H1 (cell line): ENCODE data around the gene PDCD10. TPM values are rescaled to one million over a fixed set of nuclear protein-coding genes. Genes with fewer than 3 reads are reported as not detected.

Source experiments
- CTCF ChIA-PET: fragments of 300-600 bp; sonication (Branson Sonifier 250); formaldehyde crosslinking; loops from one replicate; lab custom pipeline; 2021; ENCODE audit not compliant: partially characterized antibody; lab: Charles Lee
- POLR2A ChIA-PET: fragments of 300-600 bp; sonication (Branson Sonifier 250); formaldehyde crosslinking; loops from one replicate; lab custom pipeline; 2021; ENCODE audit warnings: inconsistent platforms; ENCODE audit not compliant: partially characterized antibody; lab: Charles Lee
- DNase-seq, 2 experiments: peaks; one replicate each; pipeline versions ENCODE4 v3.0.0 to v3.0.0-alpha.2; 2010 to 2022; ENCODE audit warnings: low spot score in 2 of 2, low read depth in 1 of 2, mixed read lengths in 1 of 2
- FAIRE-seq: peaks from 2 replicates; lab custom pipeline; 2011; peaks lifted over from hg19 to GRCh38; lab: Jason Lieb, UNC
- H2AFZ ChIP-seq: 2 replicates; pipeline ENCODE4 v1.8.1; 2012; ENCODE audit warnings: low read length, inconsistent platforms
- H2AK5ac ChIP-seq: 2 replicates; pipeline ENCODE4 v1.6.1; 2013; ENCODE audit warnings: low read depth, low read length
- H2BK120ac ChIP-seq: replicated peaks from 2 replicates; pipeline ENCODE3; 2013; ENCODE audit warnings: low read depth, low read length, inconsistent platforms
- H2BK12ac ChIP-seq: 2 replicates; pipeline ENCODE4 v1.6.1; 2013; ENCODE audit warnings: low read depth, low read length
- H2BK15ac ChIP-seq: 2 replicates; pipeline ENCODE4 v1.6.1; 2013; ENCODE audit warnings: low read length
- H2BK20ac ChIP-seq: 2 replicates; pipeline ENCODE4 v1.6.1; 2013; ENCODE audit warnings: low read length
- H2BK5ac ChIP-seq: 2 replicates; pipeline ENCODE4 v1.6.1; 2013; ENCODE audit warnings: low read depth, low read length
- H3K14ac ChIP-seq: 2 replicates; pipeline ENCODE4 v1.6.1; 2013; ENCODE audit warnings: inconsistent platforms; ENCODE audit not compliant: insufficient read length
- H3K18ac ChIP-seq: 2 replicates; pipeline ENCODE4 v1.6.1; 2013; ENCODE audit warnings: low read length; ENCODE audit errors: extremely low read depth
- H3K23ac ChIP-seq: 2 replicates; pipeline ENCODE4 v1.6.1; 2013; ENCODE audit warnings: inconsistent platforms; ENCODE audit not compliant: insufficient read length
- H3K23me2 ChIP-seq: 2 replicates; pipeline ENCODE4 v1.6.1; 2013; ENCODE audit warnings: low read depth, low read length
- H3K27ac ChIP-seq: 2 replicates; pipeline ENCODE4 v1.6.1; 2011; ENCODE audit warnings: low read depth, low read length, inconsistent platforms
- H3K27me3 ChIP-seq, 4 experiments: replicated peaks in 1 of 4; 1 replicate in 1 of 4; 2 replicates in 3 of 4; pipeline versions ENCODE4 v1.6.1 to v1.8.1; 2011 to 2013; ENCODE audit warnings: low read length in 3 of 4, mild to moderate bottlenecking in 3 of 4, inconsistent platforms in 2 of 4, mixed read lengths in 2 of 4, moderate library complexity in 1 of 4; ENCODE audit not compliant: control insufficient read depth in 3 of 4, insufficient read depth in 3 of 4; ENCODE audit errors: extremely low read depth in 1 of 4
- H3K36me3 ChIP-seq, 4 experiments: 2 replicates each; pipeline versions ENCODE4 v1.6.1 to v1.8.1; 2011 to 2013; ENCODE audit warnings: mild to moderate bottlenecking in 4 of 4, low read length in 3 of 4, moderate library complexity in 2 of 4, control low read depth in 1 of 4, inconsistent platforms in 1 of 4; ENCODE audit not compliant: insufficient read depth in 4 of 4, control insufficient read depth in 2 of 4
- H3K4ac ChIP-seq: replicated peaks from 2 replicates; pipeline ENCODE3; 2013; ENCODE audit warnings: low read length, low read depth, mixed read lengths, inconsistent platforms; ENCODE audit not compliant: insufficient read length
- H3K4me1 ChIP-seq, 4 experiments: replicated peaks in 1 of 4; 1 replicate in 1 of 4; 2 replicates in 3 of 4; pipeline versions ENCODE4 v1.6.1 to v1.8.1; 2011 to 2013; ENCODE audit warnings: low read length in 3 of 4, inconsistent platforms in 2 of 4, mixed read lengths in 1 of 4; ENCODE audit not compliant: insufficient read depth in 4 of 4, control insufficient read depth in 3 of 4
- H3K4me2 ChIP-seq, 2 experiments: 2 replicates each; pipeline versions ENCODE4 v1.6.1 to v1.8.1; 2011 to 2013; ENCODE audit warnings: low read depth in 2 of 2, low read length in 2 of 2, control low read depth in 1 of 2, inconsistent platforms in 1 of 2, mild to moderate bottlenecking in 1 of 2; ENCODE audit not compliant: insufficient read depth in 1 of 2
- H3K4me3 ChIP-seq, 4 experiments: fragments of 200-600, 300-600 bp in 1 of 4; sonication (generic), shearing (Covaris generic), sonication (Bioruptor Twin) in 1 of 4; 2 replicates each; pipeline versions ENCODE4 v1.5.1 to v1.8.1; 2011 to 2016; ENCODE audit warnings: low read length in 4 of 4, low read depth in 3 of 4, control low read depth in 2 of 4, inconsistent platforms in 2 of 4, mild to moderate bottlenecking in 2 of 4, mixed read lengths in 1 of 4, moderate library complexity in 1 of 4; ENCODE audit not compliant: insufficient read depth in 2 of 4; ENCODE audit errors: extremely low read depth in 1 of 4
- H3K56ac ChIP-seq: replicated peaks from 2 replicates; pipeline ENCODE3; 2013; ENCODE audit warnings: low read depth, mild to moderate bottlenecking, mixed read lengths, low read length, inconsistent platforms; ENCODE audit not compliant: insufficient read length
- H3K79me1 ChIP-seq: 2 replicates; pipeline ENCODE4 v1.6.1; 2013; ENCODE audit warnings: low read depth, low read length, control low read depth
- H3K79me2 ChIP-seq, 2 experiments: 2 replicates each; pipeline versions ENCODE4 v1.6.1 to v1.8.1; 2012 to 2013; ENCODE audit warnings: low read length in 2 of 2, mild to moderate bottlenecking in 2 of 2, inconsistent platforms in 1 of 2; ENCODE audit not compliant: insufficient read depth in 2 of 2, control insufficient read depth in 1 of 2
- H3K9ac ChIP-seq, 4 experiments: replicated peaks in 1 of 4; 1 replicate in 1 of 4; 2 replicates in 3 of 4; pipeline versions ENCODE4 v1.6.1 to v1.8.1; 2011 to 2013; ENCODE audit warnings: low read depth in 3 of 4, low read length in 3 of 4, control low read depth in 2 of 4, mild to moderate bottlenecking in 2 of 4, moderate library complexity in 2 of 4, inconsistent platforms in 1 of 4; ENCODE audit errors: extremely low read depth in 1 of 4
- H3K9me3 ChIP-seq, 2 experiments: 2 replicates each; pipeline versions ENCODE4 v1.6.1 to v1.8.1; 2012 to 2013; ENCODE audit warnings: mild to moderate bottlenecking in 2 of 2, moderate library complexity in 2 of 2, control low read depth in 1 of 2, inconsistent platforms in 1 of 2, low read depth in 1 of 2, low read length in 1 of 2, mixed read lengths in 1 of 2; ENCODE audit not compliant: insufficient read depth in 2 of 2
- H4K20me1 ChIP-seq, 2 experiments: replicated peaks in 1 of 2; 2 replicates each; pipeline versions ENCODE3 to v1.8.1; 2011 to 2013; ENCODE audit warnings: inconsistent platforms in 2 of 2, low read length in 2 of 2, mild to moderate bottlenecking in 1 of 2; ENCODE audit not compliant: insufficient read depth in 2 of 2, control insufficient read depth in 1 of 2
- H4K5ac ChIP-seq: 2 replicates; pipeline ENCODE4 v1.6.1; 2013; ENCODE audit warnings: low read length, low read depth, mixed read lengths, inconsistent platforms; ENCODE audit not compliant: insufficient read length
- H4K8ac ChIP-seq: 2 replicates; pipeline ENCODE4 v1.8.0; 2013; ENCODE audit warnings: mild to moderate bottlenecking, moderate library complexity, low read length, inconsistent platforms; ENCODE audit not compliant: insufficient read depth; ENCODE audit errors: extremely low read depth
- H4K91ac ChIP-seq: replicated peaks from 2 replicates; pipeline ENCODE3; 2013; ENCODE audit warnings: low read length, mixed read lengths, inconsistent platforms; ENCODE audit not compliant: insufficient read length
- ATF2 ChIP-seq: IDR thresholded peaks from 2 replicates; pipeline ENCODE4 v1.6.1; 2012; ENCODE audit warnings: low read length, inconsistent platforms
- CBX8 ChIP-seq: fragments of 300-800, 300-1000 bp; sonication (generic); IDR thresholded peaks from 2 replicates; pipeline ENCODE4 v1.7.1; 2016; ENCODE audit warnings: low read depth, low read length, borderline replicate concordance
- CEBPB ChIP-seq: IDR thresholded peaks from 2 replicates; pipeline ENCODE4 v1.6.1; 2012; ENCODE audit warnings: low read depth, low read length
- EP300 ChIP-seq, 2 experiments: IDR thresholded peaks; 1 replicate in 1 of 2; 2 replicates in 1 of 2; pipeline ENCODE4 v1.6.1; 2011 to 2012; ENCODE audit warnings: low read depth in 2 of 2, low read length in 2 of 2, mild to moderate bottlenecking in 2 of 2, borderline replicate concordance in 1 of 2, inconsistent platforms in 1 of 2, moderate library complexity in 1 of 2
- GTF2F1 ChIP-seq: IDR thresholded peaks from 2 replicates; pipeline ENCODE4 v1.6.1; 2012; ENCODE audit warnings: low read depth, low read length, improper control_type of control experiment, borderline replicate concordance
- JUND ChIP-seq: IDR thresholded peaks from 2 replicates; pipeline ENCODE4 v1.6.1; 2011; ENCODE audit warnings: mild to moderate bottlenecking, improper control_type of control experiment, low read length
- MAX ChIP-seq: IDR thresholded peaks from 2 replicates; pipeline ENCODE4 v1.6.1; 2012; ENCODE audit warnings: inconsistent platforms
- RNF2 ChIP-seq: fragments of 200-900, 300-1000 bp; sonication (generic); IDR thresholded peaks from 2 replicates; pipeline ENCODE4 v1.7.1; 2016; ENCODE audit warnings: borderline replicate concordance, low read depth, mild to moderate bottlenecking, antibody characterized with exemption, low read length; ENCODE audit not compliant: poor library complexity, severe bottlenecking; ENCODE audit errors: missing control alignments
- SIN3A ChIP-seq, 2 experiments: IDR thresholded peaks in 1 of 2; conservative IDR thresholded peaks in 1 of 2; 2 replicates each; pipeline ENCODE4 v1.6.1; 2011 to 2012; ENCODE audit warnings: low read length in 2 of 2, improper control_type of control experiment in 1 of 2, low read depth in 1 of 2, mild to moderate bottlenecking in 1 of 2
- SUZ12 ChIP-seq: fragments of 200-600 bp; sonication (generic); IDR thresholded peaks from 2 replicates; pipeline ENCODE4 v1.6.1; 2012; ENCODE audit warnings: mild to moderate bottlenecking, inconsistent platforms, low read length, moderate library complexity, mixed read lengths
- WGBS, 2 experiments: shearing (Covaris generic) in 1 of 2; methylation state at CpG; one replicate each; pipeline versions ENCODE4 v1.1.6 to v1.1.7; 2013 to 2015; ENCODE audit warnings: low lambda C conversion rate in 2 of 2, mixed read lengths in 2 of 2, inconsistent platforms in 1 of 2, low coverage in 1 of 2, missing lambda C conversion rate in 1 of 2; ENCODE audit not compliant: insufficient replicate concordance in 2 of 2, insufficient coverage in 1 of 2, insufficient read length in 1 of 2; ENCODE audit errors: extremely low coverage in 1 of 2, missing lambda C conversion rate in 1 of 2; 5-methylcytosine and 5-hydroxymethylcytosine counted together
- polyA plus RNA-seq, 7 experiments: library from polyadenylated mRNA; depleted of rRNA in 3 of 7; stranded (reverse) in 5 of 7; unstranded in 2 of 7; fragments of >200 nt in 5 of 7; fragments of 200-250 nt in 2 of 7; gene quantifications; 1 replicate in 5 of 7; 2 replicates in 1 of 7; 4 replicates in 1 of 7; pipeline versions ENCODE4 v1.2.1 to v1.2.3, GENCODE V29; 2011 to 2013; ENCODE audit warnings: missing spikeins in 2 of 7, mixed read lengths in 2 of 7
- total RNA-seq: library from RNA; stranded (reverse); fragmentation: NEBNext Ultra II Directional; extraction: Animal tissue kit (Norgen Biotek cat#: 25700); gene quantifications from 2 replicates; pipeline ENCODE4 v1.2.1, GENCODE V29; 2021

Gene PDCD10
- total and polyA plus RNA-seq, 2 of the 8 experiments (the other 6 are each of a cell fraction or from before 2014, with no cell fraction given): 52.0 to 76.6 TPM

GRCh38 chr3:167653760-167654159, 80.9 kb downstream of the PDCD10 start, which contains the start of gene WDR49:
Gene WDR49 (minus strand): TSS chr3:167653942. CDS start chr3:167653425, 517 bp downstream.
- peaks cover 3 to 15% (median 10%) of the 10 kb centered on the region in 4 experiments; a peak in 5 of 7 replicates for H3K4me1 ChIP-seq
- H2BK12ac ChIP-seq: peak within 1 kb of the TSS; percentile 84; the same call in 1 of the 2 replicates
- peak within 1 kb of the TSS; percentile 95 for H3K27ac ChIP-seq
- H2AFZ ChIP-seq: peak within 1 kb of the TSS; percentile 54; the same call in 1 of the 2 replicates
- no peaks in the 10 kb centered on the region for H3K79me2 ChIP-seq
- no peaks in the 10 kb centered on the region for H3K36me3 ChIP-seq
- H4K8ac ChIP-seq: no peak within 1 kb of the TSS; the same call in 1 of the 2 replicates
- H3K79me1 ChIP-seq: no peaks in the 10 kb centered on the region; the same call in 1 of the 2 replicates
- peak within 1 kb of the TSS; percentile 26; the same call in 1 of the 2 replicates for H2AK5ac ChIP-seq
- H3K56ac ChIP-seq: no peak within 1 kb of the TSS
- no peaks in the 10 kb centered on the region for H3K23me2 ChIP-seq
- H3K18ac ChIP-seq: no peak within 1 kb of the TSS
- no peak within 1 kb of the TSS for H3K14ac ChIP-seq
- H2BK120ac ChIP-seq: peak within 1 kb of the TSS; percentile 4
- peak; percentile 99 for FAIRE-seq
- POLR2A ChIA-PET: interaction anchor here (0.8 to 3.6 kb wide), 5 partner anchors 11 to 253 kb away, joined by 3 to 12 read pairs (median 3); no protein-coding TSS in a partner anchor
- peak within 1 kb of the TSS; percentile 4 to 45; a peak in 2 of 4 replicates for H3K4me2 ChIP-seq
- H4K5ac ChIP-seq: peak within 1 kb of the TSS; percentile 68
- H3K27me3 ChIP-seq: no peaks in the 10 kb centered on the region
- H3K9me3 ChIP-seq: peaks cover 0 to 4% of the 10 kb centered on the region in 2 experiments; a peak in 1 of 4 replicates
- H2BK20ac ChIP-seq: peak within 1 kb of the TSS; percentile 51
- 56% methylated on average over 1 of the region's 1 CpG; no CpG with 5 or more reads in 1 of the 2 experiments for WGBS, 2 experiments
- CTCF ChIA-PET: no interaction called here
- H4K20me1 ChIP-seq: no peaks in the 10 kb centered on the region
- H3K4me3 ChIP-seq: peak within 1 kb of the TSS in 1 of 4 experiments; percentile 29; a peak in 1 of 8 replicates
- H4K91ac ChIP-seq: peak within 1 kb of the TSS; percentile 46
- H3K9ac ChIP-seq: peak within 1 kb of the TSS in 3 of 4 experiments; percentile 0 to 56 (median 35); a peak in 4 of 7 replicates
- peak in 1 of 2 experiments; percentile 57 for DNase-seq
- no peak within 1 kb of the TSS for H2BK15ac ChIP-seq
- no peak within 1 kb of the TSS for H3K4ac ChIP-seq
- H3K23ac ChIP-seq: no peak within 1 kb of the TSS
- peak within 1 kb of the TSS; percentile 84 for H2BK5ac ChIP-seq
- no peak for TF ChIP-seq MAX
- no peak for TF ChIP-seq CBX8
- TF ChIP-seq ATF2: no peak
- TF ChIP-seq CEBPB: no peak
- no peak for TF ChIP-seq GTF2F1
- no peak for TF ChIP-seq RNF2
- no peak for TF ChIP-seq JUND
- peak in 1 of 2 experiments; percentile 95; a peak in 2 of 3 replicates for TF ChIP-seq EP300 (IDR thresholded peaks at IDR 0.05; ENCODE audit: borderline replicate concordance in 1 of 2, low read depth in 2 of 2, low read length in 2 of 2)
- TF ChIP-seq SUZ12: no peak
- no peak for TF ChIP-seq SIN3A (conservative IDR thresholded peaks at IDR 0.05 in 1 of 2, IDR thresholded peaks at IDR 0.05 in 1 of 2; ENCODE audit: low read depth in 1 of 2, low read length in 2 of 2)
